Measurements from ENCODE around the gene PKP4.
"Not testable (repeated sequence)": the region's sequence is repeated elsewhere in the genome, so short reads cannot be mapped to it uniquely, and the experiment has no call there.

The PKP4 gene

GRCh38 chr2:158456309-158457066, at the start of gene PKP4, which contains the start of gene CCDC148:
Gene PKP4, plus strand, starts transcription at chr2:158456952. Its CDS starts 76,233 bp downstream, at chr2:158533185.
Gene CCDC148, minus strand, starts transcription at chr2:158456753. Its CDS starts 314 bp downstream, at chr2:158456439.
- peak; percentile 78 to 83 for DNase-seq (ENCODE audit: low read depth in 2 of 2)

DNA sequence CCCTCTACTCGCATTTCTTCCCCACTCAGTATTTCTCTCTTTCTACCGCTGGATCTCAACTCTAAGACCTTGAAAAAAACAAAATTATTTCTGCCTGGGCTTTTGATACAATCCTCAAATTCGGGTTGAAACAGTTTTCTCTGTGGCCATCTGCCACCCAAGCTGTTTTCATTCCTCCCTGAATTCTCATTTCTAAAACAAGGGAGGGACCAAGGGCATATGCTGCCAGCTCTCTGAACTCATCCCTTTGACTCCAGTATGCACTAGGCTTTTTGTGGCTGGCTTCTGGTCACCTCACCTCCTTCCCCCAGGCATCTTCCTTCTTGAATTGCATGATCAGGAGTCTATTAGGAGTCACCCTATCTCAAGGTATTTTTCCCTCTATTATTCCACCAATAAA, 49.7 kb upstream of the PKP4 start:
- DNase-seq (ENCODE audit: low read depth in 2 of 2) = no peak

GRCh38 chr2:158410132-158410531, 46.6 kb upstream of the PKP4 start:
- DNase-seq (ENCODE audit: low read depth in 2 of 2) = no peak

- no peak for DNase-seq (ENCODE audit: low read depth in 2 of 2)
Measured at GRCh38 chr2:158411748-158412147, 45.0 kb upstream of the PKP4 start.

DNA sequence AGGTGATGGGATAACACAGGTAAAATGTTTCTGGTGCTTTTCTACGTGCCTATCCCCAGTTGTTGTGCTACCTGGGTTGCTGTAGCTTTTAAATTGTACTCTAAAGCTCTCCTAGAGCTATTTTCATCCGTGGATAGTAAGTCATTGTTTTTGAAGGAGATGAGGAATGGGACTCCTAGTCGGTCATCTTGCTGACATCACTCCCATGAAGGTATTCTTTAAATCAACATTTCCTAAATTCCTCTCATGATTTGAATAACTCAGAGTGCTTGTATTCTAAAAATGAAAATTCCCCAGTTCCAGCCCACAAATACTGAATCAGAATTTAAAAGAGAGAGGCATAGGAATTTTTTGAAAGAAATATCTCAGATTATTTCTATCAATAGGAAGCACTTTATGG, 44.5 kb upstream of the PKP4 start:
- DNase-seq (ENCODE audit: low read depth in 2 of 2) = no peak

DNA sequence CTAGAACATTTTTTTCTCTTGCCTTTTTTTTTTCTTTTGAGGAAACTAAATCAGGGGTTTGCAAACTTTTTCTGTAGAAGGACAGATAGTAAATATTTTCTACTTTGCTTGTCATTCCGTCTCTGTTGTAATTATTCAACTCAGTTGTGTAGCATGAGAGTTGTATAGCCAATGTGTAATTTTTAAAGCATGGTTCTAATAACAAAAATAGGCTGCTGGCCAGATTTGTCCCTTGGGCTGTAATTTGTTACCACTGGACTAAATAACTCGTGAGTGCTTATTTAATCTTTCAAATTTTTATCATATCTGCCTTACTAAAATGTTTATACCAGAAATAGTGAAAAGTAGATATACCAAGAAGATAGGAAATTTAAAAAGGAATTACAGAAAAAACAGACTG, 43.2 kb upstream of the PKP4 start:
- no peak for DNase-seq (ENCODE audit: low read depth in 2 of 2)

DNA sequence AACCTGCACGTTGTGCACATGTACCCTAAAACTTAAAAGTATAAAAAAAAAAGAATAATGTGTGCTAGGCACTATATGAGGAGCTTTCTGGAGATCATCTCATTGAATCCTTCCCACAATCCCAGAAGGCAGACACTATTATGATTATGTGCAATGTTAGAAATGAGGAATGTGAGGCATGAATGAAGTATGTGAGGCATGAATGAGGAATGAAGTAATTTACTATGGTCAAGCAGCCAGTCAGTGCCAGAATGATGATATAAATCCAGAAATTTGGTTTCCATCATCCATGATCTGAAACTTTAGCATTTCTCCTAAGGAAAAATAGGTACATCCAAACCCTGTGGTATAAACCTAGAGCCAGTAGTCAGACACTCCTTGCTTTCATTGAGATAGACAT, 42.2 kb upstream of the PKP4 start:
- DNase-seq (ENCODE audit: low read depth in 2 of 2) = no peak

GRCh38 chr2:158432117-158432516, 24.6 kb upstream of the PKP4 start:
- DNase-seq (ENCODE audit: low read depth in 2 of 2) = no peak

DNA sequence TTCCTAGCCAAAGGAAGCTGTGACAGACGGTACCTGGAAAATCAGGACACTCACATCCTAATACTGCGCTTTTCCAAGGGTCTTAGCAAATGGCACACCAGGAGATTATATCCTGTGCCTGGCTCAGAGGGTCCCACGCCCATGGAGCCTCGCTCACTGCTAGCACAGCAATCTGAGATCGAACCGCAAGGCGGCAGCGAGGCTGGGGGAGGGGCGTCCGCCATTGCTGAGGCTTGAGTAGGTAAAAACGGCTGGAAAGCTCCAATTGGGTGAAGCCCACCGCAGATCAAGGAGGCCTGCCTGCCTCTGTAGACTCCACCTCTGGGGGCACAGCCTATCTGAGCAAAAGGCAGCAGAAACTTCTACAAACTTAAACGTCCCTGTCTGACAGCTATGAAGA, 23.0 kb upstream of the PKP4 start:
- DNase-seq (ENCODE audit: low read depth in 2 of 2) = not testable (repeated sequence)

DNA sequence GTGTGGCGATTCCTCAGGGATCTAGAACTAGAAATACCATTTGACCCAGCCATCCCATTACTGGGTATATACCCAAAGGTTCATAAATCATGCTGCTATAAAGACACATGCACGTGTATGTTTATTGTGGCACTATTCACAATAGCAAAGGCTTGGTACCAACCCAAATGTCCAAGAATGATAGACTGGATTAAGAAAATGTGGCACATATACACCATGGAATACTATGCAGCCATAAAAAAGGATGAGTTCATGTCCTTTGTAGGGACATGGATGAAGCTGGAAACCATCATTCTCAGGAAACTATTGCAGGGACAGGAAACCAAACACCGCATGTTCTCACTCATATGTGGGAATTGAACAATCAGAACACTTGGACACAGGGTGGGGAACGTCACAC, 17.7 kb upstream of the PKP4 start:
- DNase-seq (ENCODE audit: low read depth in 2 of 2) = not testable (repeated sequence)

DNA sequence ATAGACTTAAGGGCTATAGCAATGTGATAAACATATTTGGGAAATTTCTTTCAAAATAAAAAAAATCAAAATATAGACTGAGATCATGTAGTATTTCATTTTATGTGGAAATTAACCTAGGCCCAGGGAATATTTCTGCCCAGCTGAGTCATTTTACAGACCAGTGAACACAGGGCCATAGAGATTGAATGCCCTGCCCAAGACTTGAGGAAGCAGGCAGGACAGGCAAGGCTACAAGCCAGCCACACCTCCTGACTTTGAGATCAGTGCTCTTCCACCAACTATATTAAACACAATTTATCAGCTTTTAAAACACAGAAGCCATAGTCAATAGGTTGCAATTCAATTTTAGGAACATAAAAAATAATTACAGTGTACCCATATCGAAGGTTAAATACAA, 13.1 kb upstream of the PKP4 start:
- no peak for DNase-seq (ENCODE audit: low read depth in 2 of 2)

DNA sequence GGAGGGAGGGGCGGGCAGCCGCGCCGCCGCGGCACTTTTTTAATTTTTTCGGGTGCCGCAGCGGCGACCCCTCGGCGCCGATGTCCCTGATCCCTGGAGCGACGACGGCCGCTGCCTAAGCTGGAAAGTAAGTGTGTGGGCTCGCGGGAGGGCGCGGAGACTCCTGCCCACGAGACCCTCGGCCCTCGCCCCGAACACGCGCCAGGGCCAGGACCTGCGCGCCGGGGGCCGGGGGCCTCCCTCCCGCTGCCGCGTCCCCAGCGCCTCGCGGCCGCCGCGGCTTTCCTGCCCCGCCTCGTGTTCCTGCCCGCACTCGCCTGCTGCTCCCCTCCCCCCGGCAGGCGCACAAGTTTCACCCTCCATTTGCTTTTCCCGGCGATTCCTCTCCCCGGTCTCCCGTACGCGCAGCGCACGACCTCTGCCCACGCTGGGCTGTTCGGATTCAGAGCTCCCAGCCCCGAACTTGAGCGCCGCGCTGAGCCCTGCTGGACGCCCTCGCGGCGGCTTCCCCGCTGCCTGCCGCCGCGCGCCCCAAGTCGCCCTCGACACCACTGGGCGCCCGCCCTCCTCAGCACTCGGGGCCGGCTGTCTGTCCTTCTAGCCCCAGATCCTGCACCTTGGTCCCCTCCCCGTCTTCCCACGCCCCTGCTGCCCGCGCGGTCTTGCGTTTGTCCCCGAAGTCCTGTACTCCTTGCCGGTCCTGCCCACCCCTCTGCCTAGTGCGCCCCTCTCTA, 507 bp downstream of the PKP4 start:
- DNase-seq (ENCODE audit: low read depth in 2 of 2) = peak; percentile 21 to 40

- DNase-seq (ENCODE audit: low read depth in 2 of 2) = peak; percentile 36 to 47
Measured at GRCh38 chr2:158457826-158458616, 1.3 kb downstream of the PKP4 start.

DNA sequence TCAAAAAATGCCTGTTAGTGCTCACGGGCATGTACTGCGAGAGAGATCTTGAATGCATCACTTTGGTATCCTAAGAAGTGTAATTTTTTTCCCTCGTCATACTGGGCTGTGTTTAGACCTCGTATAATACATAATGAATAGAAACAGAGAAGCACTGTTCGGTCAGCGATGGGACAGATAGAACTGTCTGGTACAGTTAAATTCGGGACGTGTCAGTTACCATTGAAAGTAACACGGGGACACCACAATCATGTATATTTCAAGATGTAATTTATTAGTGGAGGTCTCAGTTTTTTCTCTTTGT, 1.8 kb downstream of the PKP4 start:
- no peak for DNase-seq (ENCODE audit: low read depth in 2 of 2)

- no peak for DNase-seq (ENCODE audit: low read depth in 2 of 2)
Measured at GRCh38 chr2:158459161-158460003, 2.6 kb downstream of the PKP4 start.

DNA sequence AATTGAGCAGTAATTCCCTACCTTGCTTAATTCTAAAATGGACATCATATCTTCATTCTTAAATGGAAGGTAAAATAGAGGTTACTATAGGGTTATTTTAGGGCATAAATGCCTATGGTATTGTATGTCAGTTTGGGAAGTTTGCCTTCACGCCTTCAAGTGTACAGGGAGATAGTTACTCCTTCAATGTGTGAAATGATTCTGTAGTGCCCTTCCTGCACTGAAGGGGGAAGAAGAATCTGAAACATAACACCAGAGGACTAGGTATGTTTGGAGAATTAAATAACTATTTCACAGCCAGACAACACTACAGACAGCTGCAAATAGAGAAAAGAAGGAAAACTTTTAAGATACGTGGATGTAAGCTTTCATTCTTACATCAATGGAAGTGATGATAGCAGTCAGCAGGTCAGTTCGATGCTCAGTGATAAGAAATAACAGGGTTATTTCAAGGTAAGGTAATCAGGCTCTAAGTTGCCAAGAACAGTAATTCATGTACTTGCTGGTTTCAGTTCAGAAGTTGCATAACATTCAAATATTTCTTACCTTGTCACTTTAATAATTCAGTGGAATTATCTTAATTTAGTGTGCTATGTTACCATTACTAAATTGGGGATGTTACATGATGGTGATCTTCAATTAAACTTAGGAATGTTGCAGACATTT, 4.0 kb downstream of the PKP4 start:
- no peak for DNase-seq (ENCODE audit: low read depth in 2 of 2)

- DNase-seq (ENCODE audit: low read depth in 2 of 2) = no peak
Measured at GRCh38 chr2:158463496-158464095, 6.8 kb downstream of the PKP4 start.

DNA sequence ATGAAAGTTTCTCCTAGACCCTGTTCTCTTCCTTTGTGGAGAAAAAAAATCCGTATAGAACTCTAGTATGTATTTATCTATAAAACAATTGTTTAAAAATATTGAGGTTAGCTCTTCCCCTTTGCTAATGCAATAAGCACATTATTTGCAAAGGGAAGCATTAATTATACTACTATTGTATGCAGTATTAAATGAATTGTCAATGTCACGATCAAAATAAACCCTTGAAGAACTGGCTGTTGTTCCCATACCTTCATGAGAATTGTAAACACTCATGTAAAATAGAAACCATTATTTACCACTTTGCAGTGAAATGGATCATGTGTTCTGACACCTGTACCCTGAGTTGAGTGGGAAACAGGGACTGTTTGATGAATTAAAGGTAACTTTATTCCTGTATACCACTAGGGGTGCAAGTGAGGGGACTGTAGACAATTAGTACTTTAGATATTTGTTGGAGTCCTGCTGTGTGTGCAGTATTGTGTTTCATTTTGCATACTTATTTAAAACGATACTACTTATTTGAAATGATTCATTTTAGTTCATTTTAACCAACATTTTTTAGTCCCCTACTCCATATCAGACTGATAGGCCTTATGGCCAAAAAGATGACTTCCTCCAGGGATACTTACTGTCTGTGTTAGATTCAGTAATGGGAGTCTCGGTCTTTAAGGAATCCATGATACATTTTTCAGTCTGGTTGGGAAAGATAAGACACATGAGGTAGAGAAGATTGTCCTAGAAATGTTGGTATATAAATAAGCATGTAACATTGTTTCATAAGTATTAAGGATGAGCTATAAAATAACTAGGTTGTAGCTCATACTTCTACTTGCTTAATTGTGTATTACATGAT, 7.9 kb downstream of the PKP4 start:
- no peak for DNase-seq (ENCODE audit: low read depth in 2 of 2)

GRCh38 chr2:158467248-158467647, 10.5 kb downstream of the PKP4 start:
- no peak for DNase-seq (ENCODE audit: low read depth in 2 of 2)

DNA sequence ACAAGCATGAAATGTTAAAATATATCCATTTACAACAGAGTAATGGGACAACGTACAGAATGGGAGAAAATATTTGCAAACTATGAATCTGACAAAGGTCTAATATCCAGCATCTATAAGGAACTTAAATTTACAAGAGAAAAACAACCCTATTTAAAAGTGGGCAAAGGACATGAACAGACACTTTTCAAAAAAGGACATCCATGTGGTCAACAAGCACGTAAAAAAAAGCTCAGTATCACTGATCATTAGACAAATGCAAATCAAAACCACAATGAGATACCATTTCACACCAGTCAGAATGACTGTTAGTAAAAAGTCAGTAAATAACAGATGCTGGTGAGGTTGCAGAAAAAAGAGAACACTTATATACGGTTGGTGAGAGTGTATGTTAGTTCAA, 16.1 kb downstream of the PKP4 start:
- not testable (repeated sequence) for DNase-seq (ENCODE audit: low read depth in 2 of 2)
